GM21737 (cell line): ENCODE results near the gene ADGRL3.
"Not testable (repeated sequence)": the region's sequence is repeated elsewhere in the genome, so short reads cannot be mapped to it uniquely, and the experiment has no call there.

ENCODE experiments used
- ATAC-seq: cut with Tn5 transposase; IDR thresholded peaks from one replicate; pipeline ENCODE4 v1.9.1; 2021; ENCODE audit warnings: mild to moderate bottlenecking, moderate library complexity; ENCODE audit not compliant: unreplicated experiment

ADGRL3 gene

GRCh38 chr4:61596606-61597340 lies 396.6 kb downstream of the ADGRL3 start:
- ATAC-seq: no peak

GRCh38 chr4:61603086-61603485 lies 403.0 kb downstream of the ADGRL3 start:
- no peak for ATAC-seq

- no peak for ATAC-seq
Observed at GRCh38 chr4:61604054-61604453, 403.9 kb downstream of the ADGRL3 start.

GRCh38 chr4:61605984-61606383 lies 405.9 kb downstream of the ADGRL3 start:
- no peak for ATAC-seq

- no peak for ATAC-seq
Observed at GRCh38 chr4:61614231-61614630, 414.1 kb downstream of the ADGRL3 start.

- no peak for ATAC-seq
Observed at GRCh38 chr4:61619528-61619927, 419.4 kb downstream of the ADGRL3 start.

- no peak for ATAC-seq
Observed at GRCh38 chr4:61628282-61628681, 428.2 kb downstream of the ADGRL3 start.

- ATAC-seq: no peak
Observed at GRCh38 chr4:61628727-61629126, 428.6 kb downstream of the ADGRL3 start.

- no peak for ATAC-seq
Observed at GRCh38 chr4:61630548-61630947, 430.4 kb downstream of the ADGRL3 start.

GRCh38 chr4:61638591-61638990 lies 438.5 kb downstream of the ADGRL3 start:
- ATAC-seq: no peak

- ATAC-seq: not testable (repeated sequence)
Observed at GRCh38 chr4:61646746-61647350, 446.7 kb downstream of the ADGRL3 start.

GRCh38 chr4:61648264-61648663 lies 448.1 kb downstream of the ADGRL3 start:
- no peak for ATAC-seq

- ATAC-seq: no peak
Observed at GRCh38 chr4:61657016-61657415, 456.9 kb downstream of the ADGRL3 start.

GRCh38 chr4:61661960-61662359 lies 461.8 kb downstream of the ADGRL3 start:
- ATAC-seq: no peak

GRCh38 chr4:61662362-61662761 lies 462.2 kb downstream of the ADGRL3 start:
- ATAC-seq: no peak

- no peak for ATAC-seq
Observed at GRCh38 chr4:61663310-61663709, 463.2 kb downstream of the ADGRL3 start.

- no peak for ATAC-seq
Observed at GRCh38 chr4:61665649-61666048, 465.5 kb downstream of the ADGRL3 start.

GRCh38 chr4:61666244-61666643 lies 466.1 kb downstream of the ADGRL3 start:
- ATAC-seq: no peak

GRCh38 chr4:61671599-61671998 lies 471.5 kb downstream of the ADGRL3 start:
- ATAC-seq: no peak

- ATAC-seq: no peak
Observed at GRCh38 chr4:61675464-61675863, 475.3 kb downstream of the ADGRL3 start.

- ATAC-seq: no peak
Observed at GRCh38 chr4:61678297-61678696, 478.2 kb downstream of the ADGRL3 start.

- no peak for ATAC-seq
Observed at GRCh38 chr4:61693520-61693919, 493.4 kb downstream of the ADGRL3 start.
